ENCODE measurements around the gene TNFRSF18.

TNFRSF18 gene

GRCh38 chr1:1166642-1167397 lies 39.6 kb downstream of the TNFRSF18 start:
- no peak for DNase-seq (ENCODE audit: low read depth in 2 of 2, low spot score in 1 of 2)

DNA sequence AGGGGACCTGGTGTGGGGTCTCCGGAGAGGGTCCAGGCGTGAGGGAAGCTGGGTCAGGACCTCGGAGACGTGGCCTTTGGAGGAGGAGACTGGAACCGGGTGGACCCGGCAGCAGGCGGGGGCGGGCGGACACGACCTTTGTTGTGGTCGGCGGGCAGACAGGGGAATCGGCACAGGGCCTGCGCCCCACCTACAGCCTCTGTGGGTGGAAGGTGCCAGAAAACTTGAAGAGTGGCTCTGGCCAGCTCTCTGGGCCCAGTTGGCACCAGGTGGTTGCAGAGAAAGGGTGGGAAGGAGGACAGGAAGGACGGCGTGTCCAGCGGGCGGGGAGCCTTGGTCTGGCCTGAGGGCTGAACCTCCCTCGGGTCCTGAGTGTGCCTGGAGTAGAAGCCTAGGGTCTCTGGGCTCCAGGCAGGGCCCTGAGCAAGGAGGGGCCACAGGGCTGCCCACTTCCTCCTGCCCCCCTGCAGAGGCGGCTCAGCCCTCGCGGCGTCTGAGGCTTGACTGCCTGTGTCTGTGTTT lies 40.4 kb downstream of the TNFRSF18 start:
- no peak for DNase-seq (ENCODE audit: low read depth in 2 of 2, low spot score in 1 of 2)

DNA sequence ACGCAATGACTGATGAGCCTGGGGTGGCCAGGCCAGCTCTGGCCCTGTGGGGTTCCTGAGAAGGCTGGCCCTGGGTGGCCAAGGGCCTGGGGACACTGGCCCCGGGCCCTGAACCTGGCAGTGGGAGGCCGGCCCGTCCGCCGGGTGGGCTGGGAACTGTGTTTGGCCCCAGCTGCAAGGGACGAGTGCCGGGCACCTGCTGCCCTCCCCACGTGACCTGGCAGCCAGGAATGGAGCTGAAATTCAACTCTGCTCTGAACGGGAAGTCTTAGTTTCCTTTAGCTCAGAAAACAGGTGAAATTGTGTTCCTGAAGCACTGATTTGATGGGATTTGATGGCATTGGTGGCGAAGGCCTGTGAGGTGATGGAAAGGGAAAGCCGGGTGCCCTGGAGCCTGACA lies 40.9 kb downstream of the TNFRSF18 start:
- no peak for DNase-seq (ENCODE audit: low read depth in 2 of 2, low spot score in 1 of 2)

DNA sequence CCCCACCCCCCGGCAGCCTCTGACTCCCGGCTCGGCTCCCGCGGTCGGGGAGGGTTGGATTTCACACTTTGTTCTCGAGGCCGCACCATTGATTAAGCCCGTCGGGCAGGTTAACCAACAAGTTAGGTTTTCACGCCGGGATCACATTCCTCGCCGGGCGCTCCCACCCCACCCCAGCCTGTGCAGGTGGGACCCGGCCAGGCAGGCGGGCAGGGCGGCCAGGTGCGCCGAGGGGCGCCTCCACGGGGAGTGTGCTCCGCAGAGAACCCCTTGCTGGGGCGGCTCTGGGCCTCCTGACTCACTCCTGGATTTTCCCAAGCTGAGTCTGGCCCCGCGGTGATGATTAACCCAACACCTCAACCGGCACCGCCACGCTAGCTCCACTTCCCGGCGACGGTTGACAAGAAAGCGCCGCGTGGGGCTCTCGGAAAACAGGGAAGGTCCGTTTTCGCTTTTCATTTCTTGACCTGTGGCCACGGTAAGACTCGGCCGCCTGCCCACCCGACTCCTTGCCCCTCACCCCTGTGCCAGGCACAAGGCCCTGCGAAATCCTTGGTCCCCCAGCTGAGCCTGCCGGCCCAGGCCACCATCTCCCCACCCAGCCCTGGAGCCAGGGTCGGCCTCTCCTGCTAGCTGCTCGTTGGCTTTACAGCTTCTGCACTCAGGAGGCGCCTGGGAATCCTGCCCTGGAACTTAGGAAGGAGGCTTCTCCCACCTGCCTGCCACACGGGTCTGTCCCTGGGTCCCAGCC lies 41.5 kb downstream of the TNFRSF18 start:
- no peak for DNase-seq (ENCODE audit: low read depth in 2 of 2, low spot score in 1 of 2)

DNA sequence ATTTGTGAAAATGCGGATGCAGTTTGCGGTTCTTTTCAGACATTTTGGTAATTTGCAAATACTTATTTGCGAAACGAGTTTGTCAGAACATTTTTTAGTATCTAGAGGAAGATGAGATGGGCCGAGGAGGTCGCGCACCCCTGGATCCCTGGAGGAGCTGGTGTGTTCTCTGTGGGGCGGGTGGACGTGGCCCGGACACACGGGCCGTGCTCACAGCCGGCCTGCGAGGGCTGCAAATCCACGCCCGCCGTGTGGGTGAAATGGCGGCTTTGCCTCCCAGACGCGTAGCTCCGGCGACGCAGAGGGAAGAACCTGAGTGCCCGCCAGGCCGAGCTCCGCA lies 42.1 kb downstream of the TNFRSF18 start:
- DNase-seq (ENCODE audit: low read depth in 2 of 2, low spot score in 1 of 2), result no peak

- no peak for DNase-seq (ENCODE audit: low read depth in 2 of 2, low spot score in 1 of 2)
These were observed 42.8 kb downstream of the TNFRSF18 start for GRCh38 chr1:1163538-1164070.

DNA sequence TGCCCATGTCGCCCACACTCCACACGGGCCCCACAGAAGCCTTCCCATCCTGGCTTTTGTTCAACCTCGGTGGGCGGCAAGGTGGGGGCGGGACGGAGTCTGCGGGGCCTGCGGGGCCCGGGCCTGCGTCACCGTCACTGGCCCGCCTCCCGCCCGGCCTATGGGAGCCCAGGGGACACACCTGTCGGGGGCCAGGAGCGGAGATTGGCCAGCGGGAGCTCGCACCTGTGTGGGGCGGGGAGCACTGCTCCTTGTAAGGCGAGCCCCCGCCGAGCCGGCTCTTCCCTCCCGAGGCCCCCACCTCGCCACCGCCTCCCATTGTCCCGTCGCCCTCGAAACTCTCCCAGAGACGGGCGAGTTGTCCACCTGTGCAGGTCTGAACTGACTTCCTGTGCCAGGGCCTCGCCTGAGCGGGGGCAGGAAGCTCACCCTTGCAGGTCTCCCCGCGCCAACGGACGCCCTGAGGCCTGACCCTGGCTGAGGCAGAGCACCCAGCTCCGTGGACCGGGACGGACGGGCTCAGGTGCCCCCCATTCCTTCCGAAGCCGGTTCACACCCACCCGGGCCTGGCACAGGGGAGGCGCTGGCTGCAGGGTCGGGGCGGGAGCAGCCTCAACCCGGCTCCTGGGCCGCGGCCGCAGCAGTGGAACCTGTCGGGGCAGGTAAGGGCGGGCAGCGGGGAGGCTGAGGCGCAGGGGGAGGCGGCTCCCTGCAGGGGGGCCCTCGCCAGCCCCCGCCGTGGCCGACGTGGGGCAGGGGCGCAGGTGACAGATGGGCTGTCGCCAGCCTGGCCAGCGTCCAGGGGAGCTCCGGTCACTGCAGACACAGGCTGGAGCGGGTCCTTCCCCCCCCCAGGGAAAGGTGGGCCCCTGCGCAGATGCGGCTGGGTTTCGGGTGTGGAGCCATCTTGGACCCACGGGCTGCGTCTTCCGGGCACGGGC lies 43.5 kb downstream of the TNFRSF18 start:
- no peak for DNase-seq (ENCODE audit: low read depth in 2 of 2, low spot score in 1 of 2)

DNA sequence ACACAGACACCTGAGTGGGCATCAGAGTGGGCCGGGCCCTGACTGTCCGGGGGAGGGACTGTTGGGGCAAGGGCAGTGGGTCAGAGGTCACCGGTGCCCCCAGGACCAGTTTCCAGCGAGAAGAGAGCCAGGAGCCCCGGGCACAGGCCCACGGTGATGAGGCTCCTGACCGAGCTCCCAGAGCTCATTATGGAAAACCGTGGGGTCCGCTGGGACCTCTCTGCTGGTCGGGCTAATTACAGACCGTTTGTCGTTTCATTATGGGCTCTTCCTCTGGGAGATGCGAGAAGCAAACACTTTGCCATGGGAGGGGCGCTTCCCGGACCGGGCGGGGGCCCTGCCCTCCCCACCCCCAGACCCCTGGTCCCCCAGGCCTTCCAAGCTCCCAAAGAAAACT lies 44.7 kb downstream of the TNFRSF18 start:
- no peak for DNase-seq (ENCODE audit: low read depth in 2 of 2, low spot score in 1 of 2)

- no peak for DNase-seq (ENCODE audit: low read depth in 2 of 2, low spot score in 1 of 2)
These were observed 45.2 kb downstream of the TNFRSF18 start for GRCh38 chr1:1161078-1161682.

- DNase-seq (ENCODE audit: low read depth in 2 of 2, low spot score in 1 of 2), result no peak
These were observed 46.0 kb downstream of the TNFRSF18 start for GRCh38 chr1:1160281-1160930.

DNA sequence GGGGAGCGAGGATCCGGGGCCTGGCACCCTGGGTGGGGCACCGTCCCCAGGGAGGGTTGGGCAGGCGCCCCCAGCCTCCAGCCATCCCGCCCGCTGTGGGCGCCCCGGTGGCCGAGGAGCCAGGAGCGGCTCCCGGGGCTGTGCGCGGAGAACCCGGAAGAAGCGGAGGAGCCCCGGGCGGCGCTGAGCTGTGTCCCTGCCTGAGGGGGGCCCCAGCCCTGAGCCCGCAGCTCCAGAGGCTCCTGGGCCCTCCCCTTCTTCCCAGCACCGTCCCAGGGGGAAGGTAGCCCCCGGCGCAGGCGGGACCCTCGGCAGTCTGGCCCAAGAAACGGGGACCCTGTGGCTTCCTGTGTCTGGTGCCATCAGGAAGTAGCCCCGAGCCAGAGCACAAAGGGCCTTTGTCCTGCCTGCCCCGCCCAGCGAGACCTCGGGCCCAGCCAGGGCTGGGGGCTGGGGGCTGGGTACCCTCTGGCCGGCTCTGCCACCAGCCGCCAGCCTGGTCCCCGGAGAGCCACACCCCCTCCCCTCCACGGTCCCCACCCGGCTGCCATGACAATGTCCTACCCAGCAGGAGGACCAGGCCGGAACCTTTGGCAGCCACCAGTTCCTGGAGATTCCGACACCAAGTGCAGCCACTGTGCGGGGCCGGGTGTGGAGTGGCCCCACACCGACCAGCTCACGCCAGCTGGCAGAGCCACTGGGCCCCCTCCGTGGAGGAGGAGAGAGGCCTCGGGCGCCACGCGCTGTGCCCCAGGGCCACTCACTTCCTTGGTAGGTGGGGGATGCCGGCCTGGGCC lies 48.3 kb downstream of the TNFRSF18 start:
- no peak for DNase-seq (ENCODE audit: low read depth in 2 of 2, low spot score in 1 of 2)

DNA sequence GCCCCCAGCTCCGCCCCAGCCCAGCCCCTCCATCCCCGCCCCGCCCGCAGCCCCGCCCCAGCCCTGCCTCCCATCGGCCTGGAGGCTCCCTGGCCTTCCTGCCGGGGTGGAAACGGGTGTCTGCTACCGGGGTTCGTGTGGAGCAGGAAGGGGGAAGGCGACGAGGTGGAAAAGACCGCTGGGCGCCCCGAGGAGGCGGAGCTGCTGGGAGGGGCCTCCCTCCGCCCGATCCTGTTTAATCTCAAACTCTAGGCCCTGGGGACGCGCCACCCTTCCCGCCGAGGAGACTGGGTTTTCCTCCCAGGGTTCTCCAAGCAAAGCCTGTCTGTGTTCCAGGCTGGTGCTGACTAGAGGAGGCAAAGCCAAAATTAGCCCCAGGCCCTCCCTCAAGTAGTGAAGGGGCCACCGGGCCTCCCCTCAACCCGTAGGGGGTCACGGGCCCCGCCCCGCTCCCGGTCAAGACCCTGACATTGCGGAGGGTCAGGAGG lies 48.9 kb downstream of the TNFRSF18 start:
- DNase-seq (ENCODE audit: low read depth in 2 of 2, low spot score in 1 of 2), result peak in 1 of 2 donors; percentile 25

GRCh38 chr1:1157033-1157365 lies 49.4 kb downstream of the TNFRSF18 start:
- no peak for DNase-seq (ENCODE audit: low read depth in 2 of 2, low spot score in 1 of 2)

DNA sequence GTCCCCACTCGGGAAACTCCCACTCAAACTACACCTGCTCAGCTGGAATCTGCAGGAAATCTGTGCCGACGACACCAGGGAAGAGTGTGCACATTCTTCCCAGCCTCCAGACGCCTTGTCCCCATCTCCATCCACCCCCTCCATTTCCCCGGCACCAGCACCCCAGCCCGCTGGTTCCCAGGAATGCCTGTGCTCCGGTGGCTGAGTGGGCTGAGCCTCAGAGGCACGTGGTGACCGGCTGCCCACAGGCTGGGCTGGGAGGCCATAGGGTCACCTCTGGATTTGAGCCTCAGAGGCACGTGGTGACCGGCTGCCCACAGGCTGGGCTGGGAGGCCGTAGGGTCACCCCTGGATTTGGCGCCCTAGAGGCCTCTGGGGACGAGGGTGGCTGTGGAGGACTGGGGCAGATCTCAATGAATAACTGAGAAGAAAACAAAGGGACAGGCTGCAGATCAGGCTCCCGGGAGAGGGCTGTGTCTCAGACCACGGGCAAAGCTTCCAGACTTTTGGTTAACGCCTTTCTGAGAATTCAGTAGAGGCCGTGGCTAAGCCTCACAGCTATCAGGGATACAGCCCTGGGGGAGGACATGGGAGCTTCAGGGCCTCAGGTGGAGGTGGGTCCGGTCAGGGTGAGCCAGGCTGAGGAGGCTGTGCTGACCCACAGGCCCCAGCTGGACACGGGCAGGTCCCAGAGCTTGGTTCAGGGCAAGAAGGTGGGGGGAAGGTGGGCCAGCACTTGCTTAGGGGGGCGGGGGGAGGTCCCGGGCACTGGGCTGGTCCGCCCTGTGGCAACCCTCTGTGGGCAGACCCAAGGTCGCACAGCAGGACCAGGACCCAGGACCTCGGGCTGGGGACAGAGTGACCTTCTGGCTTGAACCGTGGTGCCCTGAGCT lies 50.0 kb downstream of the TNFRSF18 start:
- DNase-seq (ENCODE audit: low read depth in 2 of 2, low spot score in 1 of 2), result no peak

- no peak for DNase-seq (ENCODE audit: low read depth in 2 of 2, low spot score in 1 of 2)
These were observed 51.1 kb downstream of the TNFRSF18 start for GRCh38 chr1:1155258-1155657.

GRCh38 chr1:1153874-1154273 lies 52.5 kb downstream of the TNFRSF18 start:
- DNase-seq (ENCODE audit: low read depth in 2 of 2, low spot score in 1 of 2), result no peak

All from stimulated activated CD8-positive, alpha-beta memory T cell treated with anti-CD3 and anti-CD28 coated beads, Interleukin-4, amount 100 ng/mL, for 1 hour (primary cell).